Hematopoietic multipotent progenitor cell treated with erythropoietin and hydrocortisone succinate and interleukin-3 and kit ligand, for 17 days (in vitro differentiated cells): ENCODE measurements around the gene OR5M3.

Experiments used
- DNase-seq: peaks from one replicate; pipeline ENCODE4 v3.0.0-alpha.2; 2015; ENCODE audit warnings: low spot score

Gene OR5M3

DNA sequence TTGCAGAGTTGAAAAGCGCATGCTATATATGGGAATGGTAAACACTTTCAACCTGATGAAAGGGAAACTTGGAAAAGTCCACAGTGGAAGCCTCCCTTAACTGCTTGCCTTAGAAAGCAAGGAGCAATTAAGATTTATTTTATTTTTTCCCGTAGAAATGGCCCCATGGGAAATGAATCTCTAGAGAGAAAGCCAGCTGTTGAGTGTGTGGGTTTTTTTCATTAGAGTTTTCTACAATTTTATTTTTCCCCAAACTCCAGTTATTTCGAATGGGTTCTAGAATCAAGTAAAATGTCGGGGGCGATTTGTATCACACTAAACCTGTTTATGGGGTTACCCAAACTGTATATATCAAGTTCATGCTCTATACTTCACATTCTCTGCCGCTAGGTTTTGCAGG is at the start of gene OR5M3:
TSS of gene OR5M3 (minus strand) at position 101 of the 400 bp plus-strand sequence. CDS start 2,855 bp downstream, outside the sequence.
- DNase-seq = no peak

DNA sequence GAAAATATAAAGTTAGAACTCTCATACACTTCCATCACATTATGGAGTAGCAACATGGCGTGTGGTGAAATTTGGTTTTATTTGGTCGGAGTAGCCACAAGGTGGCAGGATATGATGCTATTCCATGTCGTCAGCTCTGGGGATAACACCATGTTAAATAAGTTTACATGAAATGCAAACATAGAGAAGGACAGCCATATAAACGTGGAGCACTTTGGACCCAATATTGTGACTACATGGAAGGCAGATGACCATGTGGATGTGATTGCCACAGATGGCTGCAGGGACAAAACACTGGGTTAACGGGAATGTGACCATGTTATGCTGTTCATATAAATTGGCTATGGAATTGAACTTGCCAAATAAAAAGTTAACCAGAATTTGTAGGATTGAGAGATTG is 48.9 kb upstream of the OR5M3 start:
- no peak for DNase-seq

GRCh38 chr11:56513280-56513679 is 40.1 kb upstream of the OR5M3 start:
- no peak for DNase-seq

DNA sequence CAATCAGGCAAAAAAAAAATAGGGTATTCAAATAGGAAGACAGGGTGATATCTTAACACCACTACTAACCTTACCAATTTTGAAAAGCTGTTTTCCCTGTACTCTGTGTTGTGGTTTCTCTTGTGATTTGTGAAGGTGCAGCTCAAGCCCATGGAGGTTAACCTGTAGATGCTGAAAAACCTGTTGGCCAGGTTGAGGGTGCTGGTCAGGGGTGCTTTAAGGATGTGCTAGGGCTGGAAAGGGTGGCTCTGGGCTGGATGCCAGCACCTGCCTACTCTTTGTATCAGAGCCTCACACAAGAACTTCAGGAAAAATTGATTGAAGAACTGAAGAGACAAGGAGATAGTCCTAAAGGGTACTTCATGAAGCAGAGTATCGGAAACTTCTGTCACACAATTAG is 36.3 kb upstream of the OR5M3 start:
- DNase-seq = no peak

DNA sequence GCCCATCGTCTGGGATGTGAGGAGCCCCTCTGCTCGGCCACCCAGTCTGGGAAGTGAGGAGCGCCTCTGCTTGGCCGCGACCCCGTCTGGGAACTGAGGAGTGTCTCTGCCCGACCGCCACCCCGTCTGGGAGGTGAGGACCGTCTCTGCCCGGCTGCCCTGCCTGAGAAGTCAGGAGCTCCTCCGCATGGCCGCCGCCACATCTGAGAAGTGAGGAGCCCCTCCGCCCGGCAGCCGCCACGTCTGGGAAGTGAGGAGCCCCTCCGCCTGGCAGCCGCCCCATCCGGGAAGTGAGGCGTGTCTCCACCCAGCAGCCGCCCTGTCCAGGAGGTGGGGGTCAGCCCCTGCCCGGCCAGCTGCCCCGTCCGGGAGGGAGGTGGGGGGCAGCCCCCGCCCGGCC is 23.9 kb upstream of the OR5M3 start:
- DNase-seq = no peak

- DNase-seq = no peak
Observed at GRCh38 chr11:56495117-56495516, 22.0 kb upstream of the OR5M3 start.

DNA sequence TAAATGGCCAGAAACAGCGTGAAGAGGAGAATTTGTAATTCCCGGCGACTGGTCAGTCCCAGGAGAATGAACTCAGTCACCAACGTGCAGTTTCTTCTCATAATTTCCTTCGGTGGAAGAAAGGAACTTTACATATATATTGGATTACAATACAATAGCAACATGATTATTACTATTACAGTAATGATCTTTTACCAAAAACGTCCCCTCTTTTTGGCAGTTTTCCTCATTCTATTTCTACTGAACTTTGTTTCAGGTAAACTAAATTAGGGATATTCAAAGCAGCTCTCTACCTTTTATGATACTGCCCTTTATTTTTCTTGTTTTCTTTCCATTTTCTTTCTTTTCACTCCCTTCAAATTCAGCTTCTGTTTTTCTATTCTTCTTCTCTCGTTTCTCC is 18.1 kb upstream of the OR5M3 start, which contains the start of gene OR5M8:
TSS of gene OR5M8 (minus strand) at position 101 of the 400 bp plus-strand sequence. CDS start at position 101, 0 bp downstream.
- DNase-seq = no peak

GRCh38 chr11:56486801-56487200 is 13.6 kb upstream of the OR5M3 start:
- no peak for DNase-seq

DNA sequence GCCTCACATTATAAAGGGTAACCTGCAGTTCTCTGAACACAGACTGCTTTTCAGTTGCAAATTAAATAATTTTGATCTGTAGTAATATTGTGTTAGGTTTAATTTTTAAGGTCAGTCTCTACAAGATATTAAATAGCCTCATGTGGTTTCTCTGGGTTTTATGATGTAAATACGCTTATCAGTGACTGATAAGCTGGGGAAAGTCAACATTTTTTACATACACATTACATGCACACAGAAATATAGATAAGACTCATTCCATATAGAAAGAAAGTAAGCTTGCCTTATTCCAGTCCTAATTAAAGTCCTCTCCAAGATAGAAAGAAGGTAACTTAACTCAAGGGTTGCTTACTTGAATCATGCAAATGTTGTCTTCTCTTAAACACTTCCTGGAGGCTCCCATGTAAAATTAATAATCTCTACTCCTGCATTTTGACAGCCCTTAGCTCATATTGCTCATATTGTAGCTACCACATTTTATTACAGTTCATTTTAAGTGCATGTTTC is 1.6 kb upstream of the OR5M3 start:
- no peak for DNase-seq

DNA sequence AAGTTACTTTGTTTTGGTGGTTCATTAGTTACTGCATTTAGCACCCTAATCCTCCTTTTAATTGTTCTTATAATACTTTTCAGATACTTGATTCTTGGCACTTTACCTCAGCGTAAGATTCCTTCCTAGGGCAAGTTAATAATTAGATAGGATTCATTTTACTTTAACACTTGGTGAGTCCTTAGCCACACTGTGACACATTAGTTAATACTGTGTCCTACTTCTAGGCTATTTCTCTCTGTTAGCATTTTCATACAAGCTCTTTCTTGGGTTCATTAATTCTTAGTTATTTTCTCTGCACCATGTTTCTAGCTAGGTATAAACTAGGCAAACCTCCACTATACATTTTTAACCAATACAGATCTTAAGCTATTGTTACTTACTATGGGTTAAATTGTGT is 16.1 kb downstream of the OR5M3 start:
- DNase-seq = no peak

- no peak for DNase-seq
Observed at GRCh38 chr11:56453521-56453920, 19.6 kb downstream of the OR5M3 start.
